ENCODE data around the gene C20orf96. TPM values are rescaled to one million over a fixed set of nuclear protein-coding genes. Genes with fewer than 3 reads are reported as not detected.

The C20orf96 gene
- total and polyA plus RNA-seq, 7 donors: 2.1 to 8.5 (median 5.3) TPM

GRCh38 chr20:221258-221830, 69.2 kb downstream of the C20orf96 start:
- Histone ChIP-seq H3K4me3 (no peak overlapping the region), H3K36me3 (no peaks in the 10 kb centered on the region), H3K4me1 (no peaks in the 10 kb centered on the region), H3K9me3 (no peaks in the 10 kb centered on the region), H3K27me3 (peaks cover 0 to 10% (median 0%) of the 10 kb centered on the region in 3 donors), H3K27ac (no peak overlapping the region)
- 48 to 63% methylated on average over 1 of the region's 1 CpG for WGBS, 2 donors
- DNase-seq: no peak
- TF ChIP-seq POLR2AphosphoS5 (IDR thresholded peaks at IDR 0.05) (no peak), EP300 (IDR thresholded peaks at IDR 0.05) (no peak), POLR2A (IDR thresholded peaks at IDR 0.05) (no peak), CTCF (IDR thresholded peaks at IDR 0.05) (no peak)
- intact Hi-C loops (cut with DNase I): no loop called here

Other genes starting within 250 kb of the C20orf96 start
- gene DEFB125, start 203.1 kb downstream of the C20orf96 start, total RNA-seq: not detected
- not detected for gene DEFB125, start 203.1 kb downstream of the C20orf96 start, polyA plus RNA-seq
- not detected for gene DEFB126, start 148.2 kb downstream of the C20orf96 start, total RNA-seq
- gene DEFB126, start 148.2 kb downstream of the C20orf96 start, polyA plus RNA-seq: not detected
- not detected for gene DEFB127, start 133.3 kb downstream of the C20orf96 start, total RNA-seq
- not detected for gene DEFB127, start 133.3 kb downstream of the C20orf96 start, polyA plus RNA-seq
- not detected for gene DEFB128, start 101.0 kb downstream of the C20orf96 start, total RNA-seq
- not detected for gene DEFB128, start 101.0 kb downstream of the C20orf96 start, polyA plus RNA-seq
- not detected for gene DEFB129, start 63.5 kb downstream of the C20orf96 start, total RNA-seq
- gene DEFB129, start 63.5 kb downstream of the C20orf96 start, polyA plus RNA-seq: not detected
- gene DEFB132, start 33.0 kb downstream of the C20orf96 start, total RNA-seq: not detected
- under 1 TPM in 1 of 3 donors, not detected in 2; 0.06 TPM for gene DEFB132, start 33.0 kb downstream of the C20orf96 start, polyA plus RNA-seq
- gene ZCCHC3, start 6.8 kb upstream of the C20orf96 start, total RNA-seq: 10 to 100 TPM in 3 of 4 donors, 1 to 10 TPM in 1; 9.7 to 22.1 (median 15.6) TPM
- 10 to 100 TPM in 1 of 3 donors, 1 to 10 TPM in 2; 6.0 to 11.7 (median 6.2) TPM for gene ZCCHC3, start 6.8 kb upstream of the C20orf96 start, polyA plus RNA-seq
- 1 to 10 TPM; 3.6 to 9.7 (median 4.9) TPM for gene SOX12, start 34.8 kb upstream of the C20orf96 start, total RNA-seq
- 1 to 10 TPM; 1.2 to 3.9 (median 1.2) TPM for gene SOX12, start 34.8 kb upstream of the C20orf96 start, polyA plus RNA-seq
- gene NRSN2, start 56.4 kb upstream of the C20orf96 start, total RNA-seq: 10 to 100 TPM; 23.2 to 34.3 (median 27.6) TPM
- gene NRSN2, start 56.4 kb upstream of the C20orf96 start, polyA plus RNA-seq: 10 to 100 TPM in 1 of 3 donors, 1 to 10 TPM in 2; 2.3 to 16.3 (median 7.8) TPM
- gene TRIB3, start 90.0 kb upstream of the C20orf96 start, total RNA-seq: 1 to 10 TPM; 1.4 to 2.9 (median 1.6) TPM
- gene TRIB3, start 90.0 kb upstream of the C20orf96 start, polyA plus RNA-seq: 10 to 100 TPM in 2 of 3 donors, 1 to 10 TPM in 1; 9.6 to 29.2 (median 17.8) TPM
- gene RBCK1, start 117.5 kb upstream of the C20orf96 start, total RNA-seq: 10 to 100 TPM; 60.7 to 77.5 (median 65.1) TPM
- 100 to 1,000 TPM in 1 of 3 donors, 10 to 100 TPM in 2; 87.7 to 197 (median 99.0) TPM for gene RBCK1, start 117.5 kb upstream of the C20orf96 start, polyA plus RNA-seq
- 10 to 100 TPM; 32.6 to 42.9 (median 35.3) TPM for gene TBC1D20, start 171.8 kb upstream of the C20orf96 start, total RNA-seq
- 10 to 100 TPM; 16.8 to 22.2 (median 20.6) TPM for gene TBC1D20, start 171.8 kb upstream of the C20orf96 start, polyA plus RNA-seq

Data from sigmoid colon (tissue), 7 donors.